ENCODE results near the gene FZD10.

Gene FZD10

DNA sequence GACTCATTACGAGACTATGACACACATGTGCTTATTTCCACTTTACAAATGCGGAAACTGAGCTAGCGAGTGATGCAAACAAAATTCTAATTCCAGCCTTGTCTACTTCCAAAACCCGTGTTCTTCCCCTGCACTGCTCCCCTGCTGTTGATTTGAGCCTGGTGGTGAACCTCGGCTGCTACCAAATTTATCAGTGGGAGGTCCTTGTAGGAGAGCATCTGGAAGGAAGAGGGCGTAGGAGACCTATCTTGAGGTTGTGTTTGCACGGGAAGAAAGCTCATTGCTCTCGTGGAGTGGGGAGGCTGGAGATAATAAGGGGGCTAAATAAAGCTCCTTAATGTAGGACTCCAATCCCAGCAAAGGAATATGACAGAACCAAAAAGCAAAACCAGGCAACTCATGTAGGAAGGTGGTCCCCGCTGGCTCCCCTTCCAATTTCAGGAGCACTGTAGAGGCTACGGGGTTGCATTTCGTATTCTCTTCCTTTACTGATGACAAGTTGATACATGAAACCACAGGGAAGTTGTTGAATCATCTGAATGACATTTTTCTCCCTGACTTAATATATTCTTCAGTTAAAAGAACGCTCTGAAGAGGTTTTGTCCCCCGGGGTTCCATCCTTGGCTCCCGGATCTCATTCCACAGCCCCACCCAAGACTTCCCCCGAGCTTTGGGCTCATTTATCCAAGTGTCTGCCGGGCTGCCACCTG, 52.6 kb downstream of the FZD10 start:
- no peak for DNase-seq

All from NCI-H69 (cell line).